ENCODE data around the gene OR5K2. TPM values are rescaled to one million over a fixed set of nuclear protein-coding genes. Genes with fewer than 3 reads are reported as not detected.

The OR5K2 gene
- total RNA-seq, 4 donors from 2014 or later = not detected

GRCh38 chr3:98532709-98533571 lies 35.5 kb downstream of the OR5K2 start:
- H3K27me3 ChIP-seq = peaks cover 4% of the 10 kb centered on the region
- 97% methylated on average over 6 of the region's 6 CpGs for WGBS
- no peaks in the 10 kb centered on the region for H3K4me1 ChIP-seq
- no peak for DNase-seq (ENCODE audit: low spot score in 2 of 2)
- TF ChIP-seq POLR2A (IDR thresholded peaks at IDR 0.05) = no peak
- TF ChIP-seq POLR2AphosphoS5 (IDR thresholded peaks at IDR 0.05) = no peak
- TF ChIP-seq CTCF (IDR thresholded peaks at IDR 0.05) = no peak
- TF ChIP-seq EP300 (IDR thresholded peaks at IDR 0.05) = no peak
- no peaks in the 10 kb centered on the region for H3K9me3 ChIP-seq
- no peak overlapping the region for H3K27ac ChIP-seq
- H3K4me3 ChIP-seq = no peak overlapping the region
- no peaks in the 10 kb centered on the region for H3K36me3 ChIP-seq

GRCh38 chr3:98534168-98534567 lies 36.7 kb downstream of the OR5K2 start:
- Histone ChIP-seq H3K9me3 (no peaks in the 10 kb centered on the region), H3K36me3 (no peaks in the 10 kb centered on the region), H3K4me3 (no peak overlapping the region), H3K27me3 (peaks cover 4% of the 10 kb centered on the region), H3K4me1 (no peaks in the 10 kb centered on the region), H3K27ac (no peak overlapping the region)
- WGBS = 89% methylated on average over 2 of the region's 2 CpGs
- DNase-seq (ENCODE audit: low spot score in 2 of 2) = no peak
- TF ChIP-seq POLR2AphosphoS5 (IDR thresholded peaks at IDR 0.05) (no peak), CTCF (IDR thresholded peaks at IDR 0.05) (no peak)

GRCh38 chr3:98534734-98535133 lies 37.3 kb downstream of the OR5K2 start:
- 85% methylated on average over 1 of the region's 1 CpG for whole genome bisulfite sequencing
- Histone ChIP-seq H3K9me3 (no peaks in the 10 kb centered on the region), H3K27me3 (peaks cover 4% of the 10 kb centered on the region), H3K27ac (no peak overlapping the region), H3K4me3 (no peak overlapping the region), H3K4me1 (no peaks in the 10 kb centered on the region), H3K36me3 (no peaks in the 10 kb centered on the region)
- DNase-seq (ENCODE audit: low spot score in 2 of 2) = no peak
- TF ChIP-seq POLR2AphosphoS5 (IDR thresholded peaks at IDR 0.05) (no peak), POLR2A (IDR thresholded peaks at IDR 0.05) (no peak), EP300 (IDR thresholded peaks at IDR 0.05) (no peak), CTCF (IDR thresholded peaks at IDR 0.05) (no peak)

- no peak overlapping the region for H3K27ac ChIP-seq
- WGBS = 87% methylated on average over 6 of the region's 6 CpGs
These were observed 39.1 kb downstream of the OR5K2 start for GRCh38 chr3:98536456-98537017.

More at GRCh38 chr3:98536456-98537017, 39.1 kb downstream of the OR5K2 start:
- no peak for DNase-seq (ENCODE audit: low spot score in 2 of 2)
- Histone ChIP-seq H3K9me3 (no peaks in the 10 kb centered on the region), H3K36me3 (no peaks in the 10 kb centered on the region), H3K27me3 (peaks cover 4% of the 10 kb centered on the region), H3K4me3 (no peak overlapping the region), H3K4me1 (no peaks in the 10 kb centered on the region)
- TF ChIP-seq CTCF (IDR thresholded peaks at IDR 0.05) (no peak), POLR2A (IDR thresholded peaks at IDR 0.05) (no peak), EP300 (IDR thresholded peaks at IDR 0.05) (no peak)

Data from suprapubic skin (tissue), 4 donors.